A549 (cell line): ENCODE measurements around the gene FADS6.
A peak's percentile ranks its signal among the peaks of the same experiment; 100 is the strongest.

ENCODE experiments used
- CHD2 ChIP-seq: fragments of 150-350 bp; IDR thresholded peaks from 2 replicates; pipeline ENCODE4 v1.6.1; 2014; ENCODE audit warnings: low read length; ENCODE audit not compliant: partially characterized antibody
- POLR2A ChIP-seq: IDR thresholded peaks from 2 replicates; pipeline ENCODE4 v1.6.1; 2012; ENCODE audit warnings: mild to moderate bottlenecking, low read length
- POLR2AphosphoS2 ChIP-seq: conservative IDR thresholded peaks from 2 replicates; pipeline ENCODE4 v1.6.1; 2012; ENCODE audit warnings: low read length, improper control_type of control experiment, inconsistent platforms
- RARB ChIP-seq: fragments of 250-450 bp; sonication (Bioruptor Pico); IDR thresholded peaks from 2 replicates; pipeline ENCODE4 v1.8.0; 2021; ENCODE audit warnings: mild to moderate bottlenecking, moderate library complexity
- TF ChIP-seq, protein P1 (sequence below): fragments of >200 bp; sonication (Bioruptor Twin); formaldehyde crosslinking; IDR thresholded peaks from 3 replicates; pipeline ENCODE4 v1.5.1; 2016
- TF ChIP-seq, protein P2 (sequence below): IDR thresholded peaks from 2 replicates; pipeline ENCODE4 v1.6.1; 2012; ENCODE audit warnings: low read depth, borderline replicate concordance
- TF ChIP-seq, protein P3 (sequence below): fragments of 450-650 bp; IDR thresholded peaks from 2 replicates; pipeline ENCODE4 v1.6.1; 2014; ENCODE audit warnings: antibody characterized with exemption

DNA sequence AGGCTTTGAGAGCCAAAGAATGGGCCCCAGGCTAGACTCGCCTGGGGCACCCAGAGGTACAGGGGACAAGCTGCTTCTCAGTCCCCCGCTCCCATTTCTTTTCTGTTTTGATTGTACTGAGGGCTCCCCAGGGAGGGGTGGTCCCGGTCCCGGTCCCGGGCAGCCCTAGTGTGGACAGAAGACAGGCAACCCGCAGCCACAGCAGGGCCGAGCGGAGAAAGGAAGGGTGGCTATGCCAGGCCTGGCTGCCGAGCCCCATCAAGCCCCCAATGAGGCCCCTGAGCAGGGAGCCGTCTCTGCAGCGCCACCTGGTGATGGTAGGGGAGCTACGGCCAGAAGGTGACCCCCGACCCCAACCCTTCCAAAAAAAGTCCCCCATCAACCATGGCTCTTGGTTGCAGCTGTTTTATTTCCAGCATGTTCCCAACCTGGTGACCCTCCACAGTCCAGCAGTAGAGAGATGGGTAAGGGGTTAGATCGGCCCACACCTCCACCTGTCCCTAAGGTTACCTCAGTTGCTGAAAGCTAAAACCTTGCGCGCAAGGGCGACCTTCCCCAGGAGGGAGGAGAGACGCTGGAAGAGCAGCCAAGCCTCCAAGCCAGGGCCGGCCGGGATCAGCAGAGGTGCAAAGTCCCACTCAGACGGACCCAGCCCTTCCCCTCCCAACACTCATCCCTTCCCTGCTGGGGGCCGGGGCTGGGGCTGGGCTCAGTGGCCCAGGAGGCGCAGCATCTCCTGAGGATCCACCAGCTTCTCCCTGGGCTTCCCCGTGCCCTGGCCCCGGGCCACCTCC lies 31.1 kb downstream of the FADS6 start:
- TF ChIP-seq, protein P1, sequence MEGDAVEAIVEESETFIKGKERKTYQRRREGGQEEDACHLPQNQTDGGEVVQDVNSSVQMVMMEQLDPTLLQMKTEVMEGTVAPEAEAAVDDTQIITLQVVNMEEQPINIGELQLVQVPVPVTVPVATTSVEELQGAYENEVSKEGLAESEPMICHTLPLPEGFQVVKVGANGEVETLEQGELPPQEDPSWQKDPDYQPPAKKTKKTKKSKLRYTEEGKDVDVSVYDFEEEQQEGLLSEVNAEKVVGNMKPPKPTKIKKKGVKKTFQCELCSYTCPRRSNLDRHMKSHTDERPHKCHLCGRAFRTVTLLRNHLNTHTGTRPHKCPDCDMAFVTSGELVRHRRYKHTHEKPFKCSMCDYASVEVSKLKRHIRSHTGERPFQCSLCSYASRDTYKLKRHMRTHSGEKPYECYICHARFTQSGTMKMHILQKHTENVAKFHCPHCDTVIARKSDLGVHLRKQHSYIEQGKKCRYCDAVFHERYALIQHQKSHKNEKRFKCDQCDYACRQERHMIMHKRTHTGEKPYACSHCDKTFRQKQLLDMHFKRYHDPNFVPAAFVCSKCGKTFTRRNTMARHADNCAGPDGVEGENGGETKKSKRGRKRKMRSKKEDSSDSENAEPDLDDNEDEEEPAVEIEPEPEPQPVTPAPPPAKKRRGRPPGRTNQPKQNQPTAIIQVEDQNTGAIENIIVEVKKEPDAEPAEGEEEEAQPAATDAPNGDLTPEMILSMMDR = peak; percentile 70
- no peak for TF ChIP-seq POLR2A
- TF ChIP-seq, protein P2, sequence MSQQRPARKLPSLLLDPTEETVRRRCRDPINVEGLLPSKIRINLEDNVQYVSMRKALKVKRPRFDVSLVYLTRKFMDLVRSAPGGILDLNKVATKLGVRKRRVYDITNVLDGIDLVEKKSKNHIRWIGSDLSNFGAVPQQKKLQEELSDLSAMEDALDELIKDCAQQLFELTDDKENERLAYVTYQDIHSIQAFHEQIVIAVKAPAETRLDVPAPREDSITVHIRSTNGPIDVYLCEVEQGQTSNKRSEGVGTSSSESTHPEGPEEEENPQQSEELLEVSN = no peak
- TF ChIP-seq POLR2AphosphoS2 = no peak
- TF ChIP-seq, protein P3, sequence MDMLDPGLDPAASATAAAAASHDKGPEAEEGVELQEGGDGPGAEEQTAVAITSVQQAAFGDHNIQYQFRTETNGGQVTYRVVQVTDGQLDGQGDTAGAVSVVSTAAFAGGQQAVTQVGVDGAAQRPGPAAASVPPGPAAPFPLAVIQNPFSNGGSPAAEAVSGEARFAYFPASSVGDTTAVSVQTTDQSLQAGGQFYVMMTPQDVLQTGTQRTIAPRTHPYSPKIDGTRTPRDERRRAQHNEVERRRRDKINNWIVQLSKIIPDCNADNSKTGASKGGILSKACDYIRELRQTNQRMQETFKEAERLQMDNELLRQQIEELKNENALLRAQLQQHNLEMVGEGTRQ = no peak
- TF ChIP-seq RARB (CRISPR knock-in tag) = no peak
- TF ChIP-seq CHD2 = no peak
